Motor neuron (in vitro differentiated cells): ENCODE results near the gene SP2. TPM values are rescaled to one million over a fixed set of nuclear protein-coding genes. Genes with fewer than 3 reads are reported as not detected.
A peak's percentile ranks its signal among the peaks of the same experiment; 100 is the strongest.

ENCODE experiments used
- ATAC-seq, 8 experiments: fragments of 200-7000 bp; cut with Tn5 transposase; replicated peaks in 6 of 8; 2 replicates each; pipeline ENCODE4 v1.8.0; 2021; ENCODE audit warnings: mild to moderate bottlenecking in 8 of 8, moderate library complexity in 8 of 8
- H3K27ac ChIP-seq, 2 donors: fragments of 250-450 bp; sonication (Bioruptor Pico); 2 replicates each; pipeline ENCODE4 v1.9.0; 2021; ENCODE audit warnings: antibody characterized with exemption in 2 of 2, mild to moderate bottlenecking in 2 of 2, moderate library complexity in 1 of 2
- H3K4me1 ChIP-seq, 2 donors: fragments of 250-450 bp; sonication (Bioruptor Pico); replicated peaks in 1 of 2; 2 replicates each; pipeline ENCODE4 v1.6.1; 2021; ENCODE audit warnings: antibody characterized with exemption in 2 of 2, mild to moderate bottlenecking in 2 of 2, moderate library complexity in 1 of 2
- H3K4me3 ChIP-seq, 5 donors: fragments of 250-450 bp; sonication (Bioruptor Pico); 2 replicates each; pipeline ENCODE4 v1.9.0; 2021; ENCODE audit warnings: antibody characterized with exemption in 5 of 5, mild to moderate bottlenecking in 5 of 5, moderate library complexity in 4 of 5
- WGBS, 10 experiments: fragments of 450-650 bp; shearing (Covaris generic); methylation state at CpG; one replicate each; pipeline ENCODE4 v1.0.0; 2022; 5-methylcytosine and 5-hydroxymethylcytosine counted together
- in situ Hi-C, 9 experiments: fragments of 400-800 bp; cut with MboI; loops; one replicate each; pipeline ENCODE4 v1.15.0; 2021; ENCODE audit warnings: low sequenced_read_pairs in 9 of 9, low pct_unique_long_range_greater_than_20kb in 2 of 9; ENCODE audit not compliant: unreplicated experiment in 9 of 9
- total RNA-seq, 8 experiments: library from RNA; unstranded; fragments of 300-600 nt; gene quantifications; 2 replicates each; pipeline versions ENCODE4 v1.2.3 to v1.2.4, GENCODE V29; 2022

Gene SP2
- total RNA-seq = 1 to 10 TPM; 1.4 to 6.9 (median 4.4) TPM

GRCh38 chr17:47895856-47896671 lies at the start of gene SP2:
SP2 (plus strand) TSS chr17:47896236; CDS start chr17:47896287, 51 bp downstream.
- whole genome bisulfite sequencing, 10 experiments = 0 to 1% (median 0%) methylated on average over 2 to 14 of the region's 70 CpGs; no CpG with 5 or more reads in 5 of the 10 experiments
- H3K27ac ChIP-seq = peak within 1 kb of the TSS; percentile 99 to 100
- H3K4me1 ChIP-seq = peaks cover 8 to 10% of the 10 kb centered on the region in 2 donors
- peak; percentile 88 to 94 (median 94) for ATAC-seq
- H3K4me3 ChIP-seq = peak within 1 kb of the TSS; percentile 87 to 97 (median 93)
- in situ Hi-C loops = loop anchor here in 1 of 9 experiments (10.0 kb wide), 1 partner anchor 51 kb away; the partner anchor contains the start of gene SCRN2

GRCh38 chr17:47846716-47847340 lies 49.2 kb upstream of the SP2 start:
- 0 to 30% (median 6%) methylated on average over 2 to 11 of the region's 31 CpGs; no CpG with 5 or more reads in 5 of the 10 experiments for WGBS, 10 experiments
- no peak overlapping the region for H3K4me3 ChIP-seq
- ATAC-seq = peak in 2 of 8 experiments; percentile 6 to 10
- in situ Hi-C loops = loop anchor here in 2 of 9 experiments (10.0 to 25.0 kb wide), 3 partner anchors 48 to 165 kb away; partner anchors contain the start of genes PNPO (in 1 of the 2) and SP2 (in 1 of the 2)
- peaks cover 3 to 9% of the 10 kb centered on the region in 2 donors for H3K4me1 ChIP-seq
- no peak overlapping the region for H3K27ac ChIP-seq

GRCh38 chr17:47847341-47848197 lies 48.5 kb upstream of the SP2 start:
- 0 to 25% (median 1%) methylated on average over 2 to 17 of the region's 71 CpGs; no CpG with 5 or more reads in 6 of the 10 experiments for WGBS, 10 experiments
- H3K4me1 ChIP-seq = peaks cover 3 to 9% of the 10 kb centered on the region in 2 donors
- ATAC-seq = peak in 3 of 8 experiments; percentile 5 to 39 (median 8)
- H3K27ac ChIP-seq = no peak overlapping the region
- in situ Hi-C loops = loop anchor here in 2 of 9 experiments (10.0 to 25.0 kb wide), 3 partner anchors 47 to 165 kb away; partner anchors contain the start of genes PNPO (in 1 of the 2) and SP2 (in 1 of the 2)
- H3K4me3 ChIP-seq = no peak overlapping the region

GRCh38 chr17:47848198-47848513 lies 47.9 kb upstream of the SP2 start:
- Histone ChIP-seq H3K4me1 (peaks cover 3 to 9% of the 10 kb centered on the region in 2 donors), H3K27ac (no peak overlapping the region), H3K4me3 (no peak overlapping the region)
- ATAC-seq = no peak
- WGBS, 10 experiments = 5 to 80% (median 37%) methylated on average over 1 to 13 of the region's 23 CpGs; no CpG with 5 or more reads in 6 of the 10 experiments
- in situ Hi-C loops = loop anchor here in 2 of 9 experiments (10.0 to 25.0 kb wide), 3 partner anchors 47 to 164 kb away; partner anchors contain the start of genes PNPO (in 1 of the 2) and SP2 (in 1 of the 2)

- 11 to 64% (median 20%) methylated on average over 1 to 9 of the region's 9 CpGs; no CpG with 5 or more reads in 5 of the 10 experiments for WGBS, 10 experiments
- Histone ChIP-seq H3K27ac (no peak overlapping the region), H3K4me1 (peaks cover 3 to 6% of the 10 kb centered on the region in 2 donors), H3K4me3 (no peak overlapping the region)
- peak in 1 of 8 experiments; percentile 2 for ATAC-seq
- in situ Hi-C loops = no loop called here
Measured at GRCh38 chr17:47850373-47850691, 45.7 kb upstream of the SP2 start.

GRCh38 chr17:47850692-47851573 lies 45.1 kb upstream of the SP2 start, which contains the start of gene SP6:
SP6 (minus strand) TSS chr17:47851163; CDS start chr17:47848429, 2,734 bp downstream.
- in situ Hi-C loops = no loop called here
- Histone ChIP-seq H3K27ac (no peak within 1 kb of the TSS), H3K4me1 (peaks cover 3 to 6% of the 10 kb centered on the region in 2 donors), H3K4me3 (peak within 1 kb of the TSS in 4 of 5 donors; percentile 11 to 25 (median 20))
- ATAC-seq = peak; percentile 84 to 96 (median 94)
- 0 to 73% (median 2%) methylated on average over 1 to 6 of the region's 71 CpGs; no CpG with 5 or more reads in 6 of the 10 experiments for WGBS, 10 experiments

GRCh38 chr17:47851764-47852112 lies 44.3 kb upstream of the SP2 start:
- 16 to 41% (median 33%) methylated on average over 3 to 6 of the region's 11 CpGs; no CpG with 5 or more reads in 7 of the 10 experiments for WGBS, 10 experiments
- Histone ChIP-seq H3K4me3 (no peak overlapping the region), H3K4me1 (peaks cover 3 to 4% of the 10 kb centered on the region in 2 donors), H3K27ac (no peak overlapping the region)
- in situ Hi-C loops = no loop called here
- ATAC-seq = no peak

GRCh38 chr17:47852113-47852949 lies 43.7 kb upstream of the SP2 start:
- 0 to 28% (median 10%) methylated on average over 1 to 31 of the region's 32 CpGs for WGBS, 10 experiments
- ATAC-seq = no peak
- Histone ChIP-seq H3K4me1 (peaks cover 3 to 4% of the 10 kb centered on the region in 2 donors), H3K4me3 (no peak overlapping the region), H3K27ac (no peak overlapping the region)
- in situ Hi-C loops = no loop called here

- WGBS, 10 experiments = 0 to 68% (median 52%) methylated on average over 1 to 3 of the region's 5 CpGs; no CpG with 5 or more reads in 3 of the 10 experiments
- in situ Hi-C loops = no loop called here
- Histone ChIP-seq H3K4me3 (no peak overlapping the region), H3K27ac (no peak overlapping the region), H3K4me1 (peaks cover 3 to 4% of the 10 kb centered on the region in 2 donors)
- no peak for ATAC-seq
Measured at GRCh38 chr17:47853616-47854015, 42.4 kb upstream of the SP2 start.

GRCh38 chr17:47855737-47856136 lies 40.3 kb upstream of the SP2 start:
- Histone ChIP-seq H3K27ac (no peak overlapping the region), H3K4me1 (peaks cover 3 to 4% of the 10 kb centered on the region in 2 donors), H3K4me3 (no peak overlapping the region)
- 0 to 30% (median 10%) methylated on average over 1 to 2 of the region's 3 CpGs; no CpG with 5 or more reads in 6 of the 10 experiments for WGBS, 10 experiments
- no peak for ATAC-seq
- in situ Hi-C loops = no loop called here

GRCh38 chr17:47856830-47857229 lies 39.2 kb upstream of the SP2 start:
- in situ Hi-C loops = no loop called here
- no peak for ATAC-seq
- Histone ChIP-seq H3K27ac (no peak overlapping the region), H3K4me3 (no peak overlapping the region), H3K4me1 (no peaks in the 10 kb centered on the region)
